HL-60/S4 (cell line): Measurements from ENCODE around the gene CALN1.

Experiments
- in situ Hi-C: fragments of 300-500 bp; cut with MboI; formaldehyde crosslinking; loops from 2 replicates; pipeline ENCODE4 v1.14.3; 2022; ENCODE audit warnings: low sequenced_read_pairs

Gene CALN1

GRCh38 chr7:71766016-71766415, 646.1 kb downstream of the CALN1 start:
- in situ Hi-C loops, result no loop called here

- in situ Hi-C loops, result no loop called here
Measured at GRCh38 chr7:71761336-71761735, 650.8 kb downstream of the CALN1 start.

GRCh38 chr7:71754828-71755227, 657.3 kb downstream of the CALN1 start:
- in situ Hi-C loops, result no loop called here

GRCh38 chr7:71753956-71754664, 658.0 kb downstream of the CALN1 start:
- in situ Hi-C loops, result no loop called here

- in situ Hi-C loops, result no loop called here
Measured at GRCh38 chr7:71753236-71753635, 658.9 kb downstream of the CALN1 start.

GRCh38 chr7:71752171-71752935, 659.8 kb downstream of the CALN1 start:
- in situ Hi-C loops, result no loop called here

- in situ Hi-C loops, result no loop called here
Measured at GRCh38 chr7:71750290-71750689, 661.8 kb downstream of the CALN1 start.

- in situ Hi-C loops, result no loop called here
Measured at GRCh38 chr7:71746006-71746405, 666.1 kb downstream of the CALN1 start.

GRCh38 chr7:71740174-71740560, 672.0 kb downstream of the CALN1 start:
- in situ Hi-C loops, result no loop called here

- in situ Hi-C loops, result loop anchor here (10.0 kb wide), 1 partner anchor 885 kb away; no protein-coding TSS in a partner anchor
Measured at GRCh38 chr7:71739520-71740173, 672.5 kb downstream of the CALN1 start.

- in situ Hi-C loops, result loop anchor here (10.0 kb wide), 1 partner anchor 883 kb away; no protein-coding TSS in a partner anchor
Measured at GRCh38 chr7:71737931-71738540, 674.1 kb downstream of the CALN1 start.

GRCh38 chr7:71735961-71736556, 676.1 kb downstream of the CALN1 start:
- in situ Hi-C loops, result loop anchor here (10.0 kb wide), 1 partner anchor 881 kb away; no protein-coding TSS in a partner anchor

GRCh38 chr7:71733107-71733870, 678.8 kb downstream of the CALN1 start:
- in situ Hi-C loops, result loop anchor here (10.0 kb wide), 1 partner anchor 878 kb away; no protein-coding TSS in a partner anchor

- in situ Hi-C loops, result loop anchor here (10.0 kb wide), 1 partner anchor 877 kb away; no protein-coding TSS in a partner anchor
Measured at GRCh38 chr7:71731740-71732139, 680.4 kb downstream of the CALN1 start.
